Ishikawa (cell line): Measurements from ENCODE around the gene ABHD12.

Source experiments
- CEBPB ChIP-seq: IDR thresholded peaks from 2 replicates; pipeline ENCODE4 v1.6.1; 2012
- CREB1 ChIP-seq: IDR thresholded peaks from 2 replicates; pipeline ENCODE4 v1.6.1; 2012; ENCODE audit warnings: low read depth
- EGR1 ChIP-seq: IDR thresholded peaks from 2 replicates; pipeline ENCODE4 v1.6.1; 2012
- EP300 ChIP-seq: IDR thresholded peaks from 2 replicates; pipeline ENCODE4 v1.6.1; 2012; ENCODE audit warnings: borderline replicate concordance
- FOXM1 ChIP-seq: IDR thresholded peaks from 2 replicates; pipeline ENCODE4 v1.6.1; 2012; ENCODE audit warnings: low read depth, borderline replicate concordance
- NFIC ChIP-seq: IDR thresholded peaks from 2 replicates; pipeline ENCODE4 v1.6.1; 2012
- RAD21 ChIP-seq: IDR thresholded peaks from 2 replicates; pipeline ENCODE4 v1.6.1; 2012; ENCODE audit warnings: low read depth
- TAF1 ChIP-seq: IDR thresholded peaks from 2 replicates; pipeline ENCODE4 v1.6.1; 2012; ENCODE audit warnings: low read depth, mild to moderate bottlenecking
- TCF12 ChIP-seq: IDR thresholded peaks from 2 replicates; pipeline ENCODE4 v1.6.1; 2012; ENCODE audit warnings: low read depth
- TEAD4 ChIP-seq: IDR thresholded peaks from 2 replicates; pipeline ENCODE4 v1.6.1; 2012
- YY1 ChIP-seq: IDR thresholded peaks from 2 replicates; pipeline ENCODE4 v1.6.1; 2012; ENCODE audit warnings: low read depth
- ZBTB7A ChIP-seq: IDR thresholded peaks from 2 replicates; pipeline ENCODE4 v1.6.1; 2012; ENCODE audit warnings: low read depth
- TF ChIP-seq, protein P1 (sequence below): IDR thresholded peaks from 2 replicates; pipeline ENCODE4 v1.6.1; 2012
- TF ChIP-seq, protein P2 (sequence below): IDR thresholded peaks from 2 replicates; pipeline ENCODE4 v1.6.1; 2012
- TF ChIP-seq, protein P3 (sequence below): IDR thresholded peaks from 2 replicates; pipeline ENCODE4 v1.6.1; 2012; ENCODE audit warnings: low read depth, mild to moderate bottlenecking

ABHD12 gene

DNA sequence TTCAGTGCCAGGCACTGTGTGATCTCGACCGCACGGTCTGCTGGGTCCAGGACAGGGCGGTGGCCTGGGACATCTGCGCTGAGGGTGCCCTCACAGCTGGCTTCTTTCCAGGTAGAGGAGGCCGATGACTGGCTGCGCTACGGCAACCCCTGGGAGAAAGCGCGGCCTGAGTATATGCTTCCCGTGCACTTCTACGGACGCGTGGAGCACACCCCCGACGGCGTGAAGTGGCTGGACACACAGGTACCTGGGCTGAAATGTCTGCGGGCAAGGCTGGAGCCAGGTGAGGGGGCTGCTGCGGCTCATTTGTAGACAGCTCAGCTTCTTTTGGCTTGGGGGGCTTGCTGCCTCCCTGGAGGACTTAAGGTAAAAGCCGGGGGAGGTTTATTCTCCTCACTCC lies 116.2 kb downstream of the ABHD12 start:
- TF ChIP-seq, protein P1, sequence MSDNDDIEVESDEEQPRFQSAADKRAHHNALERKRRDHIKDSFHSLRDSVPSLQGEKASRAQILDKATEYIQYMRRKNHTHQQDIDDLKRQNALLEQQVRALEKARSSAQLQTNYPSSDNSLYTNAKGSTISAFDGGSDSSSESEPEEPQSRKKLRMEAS, result no peak
- no peak for TF ChIP-seq TCF12
- no peak for TF ChIP-seq RAD21
- no peak for TF ChIP-seq EGR1
- no peak for TF ChIP-seq TEAD4
- no peak for TF ChIP-seq CREB1
- TF ChIP-seq CEBPB, result no peak

DNA sequence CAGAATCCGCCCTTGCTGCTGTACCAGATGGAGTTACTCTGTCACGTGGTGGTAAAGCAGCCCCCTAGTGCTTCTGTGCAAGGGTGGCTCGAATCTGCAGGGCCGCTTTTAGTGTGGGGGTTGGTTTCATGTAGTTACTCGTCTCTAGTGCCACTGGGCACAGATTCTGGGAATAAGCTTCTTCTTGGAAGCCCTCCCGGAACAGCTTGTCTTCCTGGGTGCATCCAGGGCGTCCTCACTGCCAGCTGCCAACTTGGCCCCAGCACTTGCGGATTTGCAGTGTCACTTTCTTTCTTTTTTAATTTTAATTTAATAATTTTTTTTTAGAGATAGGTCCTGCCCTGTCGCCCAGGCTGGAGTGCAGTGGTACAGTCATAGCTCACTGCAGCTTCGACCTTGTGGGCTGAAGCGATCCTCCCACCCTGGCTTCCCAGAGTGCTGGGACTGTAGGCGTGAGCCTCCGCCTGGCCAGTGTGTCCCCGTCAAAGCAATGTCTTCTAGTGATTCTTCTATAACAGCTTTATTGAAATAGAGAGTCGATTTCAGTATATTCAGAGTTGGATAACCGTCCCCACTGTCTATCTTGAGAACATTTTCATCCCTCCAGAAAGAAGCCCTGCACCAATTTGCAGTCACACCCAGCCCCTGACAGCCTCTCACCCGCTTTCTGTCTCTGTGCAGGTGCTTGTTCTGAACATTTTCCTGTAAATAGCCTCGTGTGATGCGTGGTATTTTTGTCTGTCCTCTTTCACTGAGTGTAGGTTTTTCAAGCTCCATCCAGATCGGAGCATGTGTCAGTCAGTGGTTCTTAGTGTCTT lies 116.9 kb downstream of the ABHD12 start:
- TF ChIP-seq, protein P2, sequence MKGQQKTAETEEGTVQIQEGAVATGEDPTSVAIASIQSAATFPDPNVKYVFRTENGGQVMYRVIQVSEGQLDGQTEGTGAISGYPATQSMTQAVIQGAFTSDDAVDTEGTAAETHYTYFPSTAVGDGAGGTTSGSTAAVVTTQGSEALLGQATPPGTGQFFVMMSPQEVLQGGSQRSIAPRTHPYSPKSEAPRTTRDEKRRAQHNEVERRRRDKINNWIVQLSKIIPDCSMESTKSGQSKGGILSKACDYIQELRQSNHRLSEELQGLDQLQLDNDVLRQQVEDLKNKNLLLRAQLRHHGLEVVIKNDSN, result no peak
- TF ChIP-seq FOXM1 (no peak), EP300 (no peak), ZBTB7A (no peak), EGR1 (no peak), RAD21 (no peak), TCF12 (no peak), TEAD4 (no peak), TAF1 (no peak)
- TF ChIP-seq, protein P1, result no peak

DNA sequence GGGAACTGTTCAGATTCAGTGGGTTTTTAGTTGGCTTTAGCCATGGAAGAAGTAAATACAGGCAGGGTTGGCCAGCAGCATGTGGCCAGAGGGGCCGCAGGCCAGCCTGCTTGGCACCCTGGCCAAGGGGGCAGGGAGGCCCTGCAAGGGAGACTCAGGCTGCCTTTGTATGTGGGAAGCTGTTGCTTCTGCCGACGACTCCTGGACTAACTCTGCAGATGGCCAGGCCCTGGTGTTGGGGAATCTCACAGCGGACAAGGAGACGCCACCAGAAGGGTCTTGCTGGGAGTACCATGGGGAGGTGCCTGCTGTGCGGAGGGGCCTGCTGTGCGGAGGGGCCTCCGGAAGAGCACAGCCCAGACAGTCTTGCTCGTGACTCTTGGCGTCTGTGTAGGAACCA lies 117.6 kb downstream of the ABHD12 start:
- TF ChIP-seq TEAD4, result no peak
- TF ChIP-seq, protein P3, sequence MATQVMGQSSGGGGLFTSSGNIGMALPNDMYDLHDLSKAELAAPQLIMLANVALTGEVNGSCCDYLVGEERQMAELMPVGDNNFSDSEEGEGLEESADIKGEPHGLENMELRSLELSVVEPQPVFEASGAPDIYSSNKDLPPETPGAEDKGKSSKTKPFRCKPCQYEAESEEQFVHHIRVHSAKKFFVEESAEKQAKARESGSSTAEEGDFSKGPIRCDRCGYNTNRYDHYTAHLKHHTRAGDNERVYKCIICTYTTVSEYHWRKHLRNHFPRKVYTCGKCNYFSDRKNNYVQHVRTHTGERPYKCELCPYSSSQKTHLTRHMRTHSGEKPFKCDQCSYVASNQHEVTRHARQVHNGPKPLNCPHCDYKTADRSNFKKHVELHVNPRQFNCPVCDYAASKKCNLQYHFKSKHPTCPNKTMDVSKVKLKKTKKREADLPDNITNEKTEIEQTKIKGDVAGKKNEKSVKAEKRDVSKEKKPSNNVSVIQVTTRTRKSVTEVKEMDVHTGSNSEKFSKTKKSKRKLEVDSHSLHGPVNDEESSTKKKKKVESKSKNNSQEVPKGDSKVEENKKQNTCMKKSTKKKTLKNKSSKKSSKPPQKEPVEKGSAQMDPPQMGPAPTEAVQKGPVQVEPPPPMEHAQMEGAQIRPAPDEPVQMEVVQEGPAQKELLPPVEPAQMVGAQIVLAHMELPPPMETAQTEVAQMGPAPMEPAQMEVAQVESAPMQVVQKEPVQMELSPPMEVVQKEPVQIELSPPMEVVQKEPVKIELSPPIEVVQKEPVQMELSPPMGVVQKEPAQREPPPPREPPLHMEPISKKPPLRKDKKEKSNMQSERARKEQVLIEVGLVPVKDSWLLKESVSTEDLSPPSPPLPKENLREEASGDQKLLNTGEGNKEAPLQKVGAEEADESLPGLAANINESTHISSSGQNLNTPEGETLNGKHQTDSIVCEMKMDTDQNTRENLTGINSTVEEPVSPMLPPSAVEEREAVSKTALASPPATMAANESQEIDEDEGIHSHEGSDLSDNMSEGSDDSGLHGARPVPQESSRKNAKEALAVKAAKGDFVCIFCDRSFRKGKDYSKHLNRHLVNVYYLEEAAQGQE, result no peak
- TF ChIP-seq TCF12, result no peak

DNA sequence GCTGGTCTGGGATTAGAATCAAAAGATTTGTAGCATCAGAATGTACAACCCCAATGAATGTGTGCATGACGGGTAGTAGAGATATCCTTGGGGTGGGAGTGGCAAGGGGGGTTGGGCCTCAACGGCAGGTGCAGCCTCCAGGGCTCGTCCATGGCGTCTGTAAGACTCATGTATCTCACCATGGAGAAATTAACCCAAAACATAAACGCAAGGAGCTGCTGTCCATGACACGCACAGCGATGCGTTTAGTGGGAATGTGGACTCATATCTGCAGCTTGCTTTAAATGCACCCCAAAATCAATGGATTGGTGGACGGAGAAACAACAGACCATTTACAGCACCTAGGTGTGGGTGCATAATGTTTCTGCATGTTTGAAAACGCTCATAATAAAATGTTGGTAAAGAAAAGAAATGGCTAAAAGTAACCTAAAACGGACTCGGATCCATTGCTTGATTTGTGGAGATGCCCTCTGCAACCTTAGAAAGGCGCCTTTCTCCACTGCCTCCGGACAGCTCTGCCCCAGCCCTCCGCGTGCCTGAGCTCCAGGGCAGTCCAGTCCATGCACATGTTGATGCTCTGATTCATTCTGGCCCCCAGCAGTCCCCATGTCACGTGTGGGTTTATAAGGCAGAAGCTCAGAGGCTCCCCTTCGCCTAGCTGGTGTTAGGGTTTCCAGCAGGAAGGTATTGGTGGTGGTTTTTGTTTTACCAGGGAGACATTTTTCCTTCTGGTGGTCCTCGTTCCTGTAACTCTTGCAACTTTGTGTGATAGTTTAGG lies 118.2 kb downstream of the ABHD12 start:
- TF ChIP-seq YY1, result no peak
- TF ChIP-seq EGR1, result no peak
- no peak for TF ChIP-seq FOXM1
- TF ChIP-seq CREB1, result no peak
- no peak for TF ChIP-seq EP300
- TF ChIP-seq NFIC, result no peak
- TF ChIP-seq, protein P2, result no peak
- TF ChIP-seq, protein P1, result no peak
- no peak for TF ChIP-seq TAF1
- no peak for TF ChIP-seq ZBTB7A
- TF ChIP-seq CEBPB, result no peak
- TF ChIP-seq, protein P3, result no peak
- no peak for TF ChIP-seq TCF12
- no peak for TF ChIP-seq TEAD4
- no peak for TF ChIP-seq RAD21

DNA sequence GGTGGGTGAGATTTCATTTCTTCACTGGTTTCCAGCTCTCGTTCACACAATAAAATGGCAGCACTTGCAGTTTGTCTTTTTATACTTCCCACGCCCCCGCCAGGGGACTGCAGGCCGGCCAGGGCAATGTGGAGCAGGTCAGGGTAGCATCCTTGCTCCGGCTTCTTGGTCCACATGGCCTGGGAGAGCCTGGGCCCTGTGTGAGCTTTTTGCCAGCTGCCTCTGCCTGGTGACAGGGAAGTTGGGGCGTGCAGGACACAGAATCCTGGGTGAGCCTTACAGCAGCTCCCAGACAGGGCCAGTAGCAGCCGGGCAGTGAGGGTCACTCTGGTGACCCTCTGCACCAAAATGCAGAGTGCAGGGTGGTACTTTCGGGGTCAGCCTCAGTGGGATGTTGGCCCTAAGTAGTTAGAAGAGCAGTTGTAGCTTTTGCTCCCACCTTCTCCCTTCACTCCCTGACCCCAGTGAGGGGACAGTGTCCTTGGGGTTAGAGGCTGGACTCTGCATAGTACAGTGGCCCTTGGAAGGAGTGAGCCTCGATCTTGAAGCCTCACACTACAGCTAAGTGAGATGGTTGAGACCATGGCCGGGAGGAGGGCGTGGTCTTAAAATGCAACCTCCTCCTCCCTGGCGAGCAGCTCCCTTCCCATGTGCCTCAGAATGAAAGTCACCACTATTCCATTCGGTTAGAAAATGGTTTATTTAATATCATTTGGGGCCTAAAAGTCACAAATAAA lies 119.0 kb downstream of the ABHD12 start:
- no peak for TF ChIP-seq TAF1

DNA sequence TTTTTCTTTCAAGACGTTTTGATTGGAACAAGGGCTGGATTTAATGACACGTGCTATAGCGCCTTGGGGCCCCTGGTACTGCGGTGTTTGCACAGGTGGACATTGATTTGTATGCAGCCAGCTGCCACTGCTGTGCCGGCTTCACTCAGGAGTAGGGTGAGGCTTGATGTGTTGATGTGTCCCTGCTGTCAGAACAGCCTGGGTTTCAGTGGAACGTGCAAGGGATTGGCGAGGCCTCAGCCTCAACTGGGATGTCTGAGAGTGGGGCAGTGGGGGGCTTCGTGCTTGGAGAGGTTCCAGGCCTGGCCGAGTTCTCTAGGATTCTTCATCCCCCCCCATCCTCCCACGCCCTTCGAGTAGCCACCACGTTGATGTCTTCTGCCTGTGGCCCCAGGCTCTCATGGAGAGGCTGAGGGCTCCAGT lies 119.8 kb downstream of the ABHD12 start:
- TF ChIP-seq CREB1 (no peak), FOXM1 (no peak), EP300 (no peak), RAD21 (no peak), TEAD4 (no peak), ZBTB7A (no peak), CEBPB (no peak), YY1 (no peak)
- TF ChIP-seq, protein P2, result no peak
- TF ChIP-seq, protein P1, result no peak
- TF ChIP-seq, protein P3, result no peak
